Measurements from ENCODE around the gene GABRB1.

Gene GABRB1

GRCh38 chr4:47031011-47031678 lies at the start of gene GABRB1:
Gene GABRB1 (plus strand): TSS chr4:47031567.
- Mint-ChIP-seq H3K4me3 (peak within 1 kb of the TSS; percentile 89), H3K36me3 (ENCODE audit: low read depth) (no peaks in the 10 kb centered on the region), H3K27me3 (ENCODE audit: low read depth, poor library complexity) (peaks cover 42% of the 10 kb centered on the region), H3K9me3 (no peaks in the 10 kb centered on the region), H3K27ac (no peak within 1 kb of the TSS), H3K4me1 (peaks cover 17% of the 10 kb centered on the region)
- TF ChIP-seq CTCF (IDR thresholded peaks at IDR 0.05): no peak
- peak; percentile 78 for DNase-seq

- H3K9me3 Mint-ChIP-seq: no peaks in the 10 kb centered on the region
- no peak overlapping the region for H3K4me3 Mint-ChIP-seq
- no peaks in the 10 kb centered on the region for H3K36me3 Mint-ChIP-seq (ENCODE audit: low read depth)
- TF ChIP-seq CTCF (IDR thresholded peaks at IDR 0.05): no peak
- H3K4me1 Mint-ChIP-seq: peaks cover 6% of the 10 kb centered on the region
- no peak for DNase-seq
- H3K27me3 Mint-ChIP-seq (ENCODE audit: low read depth, poor library complexity): no peaks in the 10 kb centered on the region
- no peak overlapping the region for H3K27ac Mint-ChIP-seq
Observed at GRCh38 chr4:46984781-46985180, 46.6 kb upstream of the GABRB1 start.

GRCh38 chr4:46986922-46987638 lies 44.3 kb upstream of the GABRB1 start:
- no peaks in the 10 kb centered on the region for H3K36me3 Mint-ChIP-seq (ENCODE audit: low read depth)
- H3K27me3 Mint-ChIP-seq (ENCODE audit: low read depth, poor library complexity): peaks cover 17% of the 10 kb centered on the region
- TF ChIP-seq CTCF (IDR thresholded peaks at IDR 0.05): no peak
- no peaks in the 10 kb centered on the region for H3K9me3 Mint-ChIP-seq
- peaks cover 2% of the 10 kb centered on the region for H3K4me1 Mint-ChIP-seq
- no peak for DNase-seq
- no peak overlapping the region for H3K27ac Mint-ChIP-seq
- no peak overlapping the region for H3K4me3 Mint-ChIP-seq

- Mint-ChIP-seq H3K9me3 (no peaks in the 10 kb centered on the region), H3K27ac (peak overlapping the region; percentile 49), H3K36me3 (ENCODE audit: low read depth) (no peaks in the 10 kb centered on the region), H3K4me1 (peaks cover 22% of the 10 kb centered on the region), H3K27me3 (ENCODE audit: low read depth, poor library complexity) (peaks cover 70% of the 10 kb centered on the region), H3K4me3 (peak overlapping the region; percentile 80)
- no peak for TF ChIP-seq CTCF (IDR thresholded peaks at IDR 0.05)
- peak; percentile 5 for DNase-seq
Observed at GRCh38 chr4:46992338-46992737, 39.0 kb upstream of the GABRB1 start.

- peak within 1 kb of the TSS; percentile 80 for H3K4me3 Mint-ChIP-seq
- H3K27ac Mint-ChIP-seq: peak within 1 kb of the TSS; percentile 49
- H3K4me1 Mint-ChIP-seq: peaks cover 22% of the 10 kb centered on the region
- no peaks in the 10 kb centered on the region for H3K9me3 Mint-ChIP-seq
- TF ChIP-seq CTCF (IDR thresholded peaks at IDR 0.05): no peak
- H3K36me3 Mint-ChIP-seq (ENCODE audit: low read depth): no peaks in the 10 kb centered on the region
- peak; percentile 55 for DNase-seq
- peaks cover 75% of the 10 kb centered on the region for H3K27me3 Mint-ChIP-seq (ENCODE audit: low read depth, poor library complexity)
Observed at GRCh38 chr4:46993075-46994006, 38.0 kb upstream of the GABRB1 start, which contains the start of gene GABRA4. Gene GABRA4 (minus strand): TSS chr4:46993581. CDS start chr4:46993424, 157 bp downstream.

Measured in nephron progenitor cell (in vitro differentiated cells).